Astrocyte (in vitro differentiated cells and primary cell): ENCODE results near the gene SEC22B. TPM values are rescaled to one million over a fixed set of nuclear protein-coding genes. Genes with fewer than 3 reads are reported as not detected.
A peak's percentile ranks its signal among the peaks of the same experiment; 100 is the strongest.
"Not testable (repeated sequence)": the region's sequence is repeated elsewhere in the genome, so short reads cannot be mapped to it uniquely, and the experiment has no call there.

Source experiments
- DNase-seq: peaks from one replicate; pipeline ENCODE4 v3.0.0-alpha.2; 2010; ENCODE audit warnings: low read depth
- FAIRE-seq: peaks from 2 replicates; lab custom pipeline; 2011; peaks lifted over from hg19 to GRCh38; lab: Jason Lieb, UNC
- H2AFZ ChIP-seq: 2 replicates; pipeline ENCODE4 v1.6.0; 2012; ENCODE audit warnings: low read depth, low read length, inconsistent platforms
- H3K27ac ChIP-seq: 2 replicates; pipeline ENCODE4 v1.5.1; 2011; ENCODE audit warnings: low read depth, low read length, inconsistent platforms
- H3K27me3 ChIP-seq: 2 replicates; pipeline ENCODE4 v1.6.0; 2011; ENCODE audit warnings: low read length, inconsistent platforms; ENCODE audit not compliant: insufficient read depth
- H3K36me3 ChIP-seq: 2 replicates; pipeline ENCODE4 v1.5.1; 2011; ENCODE audit warnings: low read length, inconsistent platforms; ENCODE audit not compliant: insufficient read depth
- H3K4me1 ChIP-seq: 2 replicates; pipeline ENCODE4 v1.5.1; 2011; ENCODE audit warnings: low read length, inconsistent platforms; ENCODE audit not compliant: insufficient read depth
- H3K4me2 ChIP-seq: 2 replicates; pipeline ENCODE4 v1.6.0; 2012; ENCODE audit warnings: low read length, inconsistent platforms
- H3K4me3 ChIP-seq: 2 replicates; pipeline ENCODE4 v1.5.1; 2011; ENCODE audit warnings: low read depth, mild to moderate bottlenecking, low read length, inconsistent platforms; ENCODE audit not compliant: insufficient read depth
- H3K79me2 ChIP-seq: 2 replicates; pipeline ENCODE4 v1.6.0; 2012; ENCODE audit warnings: mild to moderate bottlenecking, low read length, inconsistent platforms; ENCODE audit not compliant: insufficient read depth
- H3K9ac ChIP-seq: 2 replicates; pipeline ENCODE4 v1.6.0; 2012; ENCODE audit warnings: mild to moderate bottlenecking, low read length, inconsistent platforms
- H3K9me3 ChIP-seq: 2 replicates; pipeline ENCODE4 v1.5.1; 2012; ENCODE audit warnings: low read depth, mild to moderate bottlenecking, low read length, inconsistent platforms; ENCODE audit not compliant: insufficient read depth
- H4K20me1 ChIP-seq: 2 replicates; pipeline ENCODE4 v1.6.0; 2012; ENCODE audit warnings: low read length, inconsistent platforms; ENCODE audit not compliant: insufficient read depth
- H3K27ac Mint-ChIP-seq: one replicate; pipeline ENCODE4 v1.8.0; 2021; ENCODE audit warnings: mild to moderate bottlenecking, mixed read lengths; ENCODE audit not compliant: unreplicated experiment
- H3K27me3 Mint-ChIP-seq: one replicate; pipeline ENCODE4 v1.8.0; 2021; ENCODE audit warnings: low read depth, mixed read lengths; ENCODE audit not compliant: unreplicated experiment
- H3K36me3 Mint-ChIP-seq: one replicate; pipeline ENCODE4 v1.8.0; 2021; ENCODE audit warnings: low read depth, mixed read lengths; ENCODE audit not compliant: unreplicated experiment
- H3K4me1 Mint-ChIP-seq: one replicate; pipeline ENCODE4 v1.8.0; 2021; ENCODE audit warnings: low read depth, mixed read lengths; ENCODE audit not compliant: unreplicated experiment
- H3K4me3 Mint-ChIP-seq: one replicate; pipeline ENCODE4 v1.8.0; 2021; ENCODE audit warnings: mild to moderate bottlenecking, moderate library complexity, mixed read lengths; ENCODE audit not compliant: unreplicated experiment
- H3K9me3 Mint-ChIP-seq: one replicate; pipeline ENCODE4 v1.8.0; 2021; ENCODE audit warnings: mild to moderate bottlenecking, mixed read lengths; ENCODE audit not compliant: unreplicated experiment
- total RNA-seq: library from RNA; stranded (reverse); gene quantifications from 2 replicates; pipeline ENCODE4 v1.2.1, GENCODE V29; 2021

The SEC22B gene
- total RNA-seq, 1 donor from 2014 or later, result 45.9 TPM

DNA sequence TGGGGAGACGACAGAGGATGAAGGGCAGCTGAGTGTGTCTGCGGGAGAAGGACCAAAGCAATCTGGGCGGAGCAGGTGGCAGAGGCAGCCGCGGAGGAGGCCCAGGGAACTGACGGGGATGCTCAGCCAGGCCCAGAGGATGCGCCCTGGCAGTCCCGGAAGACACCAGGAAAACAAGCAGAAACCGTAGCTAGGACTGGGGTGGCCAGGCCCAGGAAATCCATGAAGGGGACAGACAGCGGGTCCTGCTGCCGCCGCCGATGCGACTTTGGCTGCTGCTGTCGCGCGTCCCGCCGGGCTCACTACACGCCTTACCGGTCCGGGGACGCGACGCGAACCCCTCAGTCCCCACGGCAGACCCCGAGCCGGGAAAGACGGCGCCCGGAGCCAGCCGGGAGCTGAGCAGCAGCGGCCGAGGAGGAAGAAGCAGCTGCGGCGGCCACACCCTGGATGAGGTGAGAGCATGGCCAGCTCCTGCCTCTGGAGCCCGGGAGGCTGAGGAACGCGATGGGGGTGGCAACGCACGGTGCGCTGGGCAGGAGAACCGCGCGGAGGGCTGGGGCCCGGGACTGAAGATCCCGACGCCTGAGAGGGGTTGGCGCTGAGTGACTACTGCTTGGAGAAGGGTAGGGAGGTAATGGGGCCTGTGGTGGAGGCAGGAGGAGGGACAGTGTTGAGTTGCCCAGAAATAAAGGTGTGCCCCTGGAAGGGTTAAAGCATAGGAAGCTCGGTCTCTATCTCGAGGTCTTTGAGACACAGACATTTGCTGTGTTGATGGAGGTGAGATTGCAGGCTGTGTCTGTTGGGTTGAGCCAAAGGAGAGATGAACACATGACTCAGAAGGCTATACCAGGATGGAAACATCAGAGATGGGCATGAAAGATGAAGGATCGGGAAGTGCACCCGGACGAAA, 20.8 kb upstream of the SEC22B start:
- H3K4me1 ChIP-seq, H3K27me3 ChIP-seq, DNase-seq, H3K27ac ChIP-seq, H3K36me3 ChIP-seq, H3K27me3 Mint-ChIP-seq, H4K20me1 ChIP-seq, H3K9me3 Mint-ChIP-seq, H3K27ac Mint-ChIP-seq, H3K9me3 ChIP-seq, H3K36me3 Mint-ChIP-seq, FAIRE-seq, H3K4me1 Mint-ChIP-seq, H3K9ac ChIP-seq, H3K79me2 ChIP-seq: not testable (repeated sequence)
- H2AFZ ChIP-seq, result peak overlapping the region; percentile 66
- H3K4me3 ChIP-seq, result peak overlapping the region; percentile 23
- H3K4me3 Mint-ChIP-seq, result peak overlapping the region; percentile 72
- peak overlapping the region; percentile 71 for H3K4me2 ChIP-seq

DNA sequence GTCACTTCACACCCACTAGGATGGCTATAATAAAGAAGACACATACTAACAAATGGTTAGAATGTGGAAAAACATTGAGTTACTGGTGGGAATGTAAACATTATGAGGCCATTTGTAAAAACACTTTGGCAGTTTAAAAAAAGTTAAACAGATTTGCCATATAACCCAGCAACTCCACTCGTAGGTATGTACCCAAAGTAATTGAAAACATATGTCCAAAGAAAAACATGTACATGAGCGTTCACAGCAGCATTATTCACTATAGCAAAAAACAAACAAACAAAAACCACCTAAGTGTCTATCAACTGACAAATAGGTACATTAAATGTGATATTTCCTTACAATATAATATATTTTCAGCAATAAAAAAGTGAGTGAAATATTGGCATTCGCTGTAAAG, 12.3 kb upstream of the SEC22B start:
- not testable (repeated sequence) for H3K4me3 Mint-ChIP-seq, FAIRE-seq

DNA sequence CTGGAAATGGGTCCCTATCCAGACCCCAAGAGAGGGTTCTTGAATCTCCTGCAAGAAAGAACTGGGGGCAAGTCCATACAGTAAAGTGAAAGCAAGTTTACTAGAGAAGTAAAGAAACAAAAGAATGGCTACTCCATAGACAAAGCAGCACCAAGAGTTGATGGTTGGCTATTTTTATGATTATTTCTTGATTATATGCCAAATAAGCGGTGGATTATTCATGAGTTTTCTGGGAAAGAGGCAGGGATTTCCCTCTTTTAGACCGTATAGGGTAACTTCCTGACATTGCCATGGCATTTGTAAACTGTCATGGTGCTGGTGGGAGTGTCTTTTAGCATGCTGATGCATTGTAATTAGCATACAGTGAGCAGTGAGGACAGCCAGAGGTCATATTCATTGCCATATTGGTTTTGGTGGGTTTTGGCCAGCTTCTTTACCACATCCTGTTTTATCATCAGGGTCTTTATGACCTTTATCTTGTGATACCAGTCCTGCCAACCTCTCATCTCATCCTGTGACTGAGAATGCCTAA, 5.9 kb upstream of the SEC22B start:
- H3K4me3 Mint-ChIP-seq, H3K36me3 Mint-ChIP-seq, H3K9ac ChIP-seq, H3K9me3 ChIP-seq, H2AFZ ChIP-seq, H3K27me3 ChIP-seq, H3K4me3 ChIP-seq, H3K27ac ChIP-seq, H4K20me1 ChIP-seq, DNase-seq, H3K9me3 Mint-ChIP-seq, H3K36me3 ChIP-seq, FAIRE-seq, H3K27ac Mint-ChIP-seq, H3K79me2 ChIP-seq, H3K27me3 Mint-ChIP-seq, H3K4me2 ChIP-seq: not testable (repeated sequence)
- H3K4me1 ChIP-seq, result peaks cover 13% of the 10 kb centered on the region
- peaks cover 13% of the 10 kb centered on the region for H3K4me1 Mint-ChIP-seq

More for the DNA sequence above, 12.3 kb upstream of the SEC22B start:
- H3K27ac ChIP-seq, H3K9me3 Mint-ChIP-seq, H2AFZ ChIP-seq, H3K79me2 ChIP-seq, H3K27me3 Mint-ChIP-seq, H3K4me2 ChIP-seq, H3K4me3 ChIP-seq, H3K4me1 Mint-ChIP-seq, H3K9ac ChIP-seq, H3K36me3 ChIP-seq, DNase-seq, H3K4me1 ChIP-seq, H3K27ac Mint-ChIP-seq, H3K36me3 Mint-ChIP-seq, H3K9me3 ChIP-seq, H3K27me3 ChIP-seq, H4K20me1 ChIP-seq: not testable (repeated sequence)

DNA sequence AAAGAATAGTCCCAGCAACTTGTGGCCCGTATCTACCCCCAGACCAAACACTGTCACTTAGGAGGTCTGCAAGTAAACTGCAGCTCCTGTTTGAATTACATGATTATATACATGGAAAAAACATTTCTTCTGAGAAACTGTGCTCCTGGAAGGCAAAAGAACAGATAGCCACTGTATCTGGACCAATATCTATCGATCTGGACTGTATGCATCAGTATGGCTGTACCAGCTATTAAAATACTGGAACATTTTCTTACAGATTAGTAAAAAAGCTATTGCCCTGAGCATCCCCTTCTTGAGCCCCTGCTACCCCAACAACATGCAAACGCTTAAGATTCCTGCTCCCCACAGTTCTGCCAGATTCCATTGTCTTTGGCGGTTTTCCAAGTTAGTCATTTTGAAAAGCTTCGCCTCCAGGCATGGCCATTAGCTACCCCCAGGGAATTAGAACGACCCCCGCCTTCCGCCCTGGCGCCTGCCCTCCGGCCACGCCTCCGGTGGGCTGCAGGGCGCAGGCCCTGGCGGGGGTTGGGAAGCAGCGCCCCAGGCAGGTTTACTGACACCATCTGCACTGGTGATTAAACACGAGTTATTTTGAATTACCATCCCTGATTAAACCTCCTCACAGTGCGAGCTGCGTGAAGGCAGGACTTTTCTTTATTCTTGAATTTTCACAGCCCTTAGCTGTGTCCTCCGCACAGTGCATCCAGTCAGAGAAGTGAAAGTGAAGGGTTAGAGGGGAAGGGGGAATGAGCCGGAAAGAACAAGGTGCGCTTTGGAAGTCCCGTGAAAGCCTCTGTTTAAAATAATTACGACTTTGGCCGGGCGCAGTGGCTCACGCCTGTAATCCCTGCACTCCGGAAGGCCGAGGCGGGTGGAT, 3.7 kb upstream of the SEC22B start:
- Histone ChIP-seq H2AFZ (peak overlapping the region; percentile 39), H3K79me2 (peaks cover 15% of the 10 kb centered on the region), H3K4me1 (peaks cover 13% of the 10 kb centered on the region), H3K27ac (peak overlapping the region; percentile 78), H3K9ac (peak overlapping the region; percentile 75), H3K4me3 (peak overlapping the region; percentile 37), H3K4me2 (peak overlapping the region; percentile 83)
- H3K9me3 ChIP-seq, H3K27ac Mint-ChIP-seq, FAIRE-seq, H3K27me3 ChIP-seq, H4K20me1 ChIP-seq, H3K9me3 Mint-ChIP-seq, H3K36me3 Mint-ChIP-seq, H3K36me3 ChIP-seq, H3K27me3 Mint-ChIP-seq: not testable (repeated sequence)
- Mint-ChIP-seq H3K4me3 (peak overlapping the region; percentile 5), H3K4me1 (peaks cover 13% of the 10 kb centered on the region)
- DNase-seq, result peak; percentile 83
